Epidermal melanocyte (primary cell): Measurements from ENCODE around the gene TPSB2.
"Not testable (repeated sequence)": the region's sequence is repeated elsewhere in the genome, so short reads cannot be mapped to it uniquely, and the experiment has no call there.

Experiments used
- DNase-seq: peaks from one replicate; pipeline ENCODE4 v3.0.0; 2011; ENCODE audit warnings: low spot score; ENCODE audit not compliant: insufficient read length

The TPSB2 gene

DNA sequence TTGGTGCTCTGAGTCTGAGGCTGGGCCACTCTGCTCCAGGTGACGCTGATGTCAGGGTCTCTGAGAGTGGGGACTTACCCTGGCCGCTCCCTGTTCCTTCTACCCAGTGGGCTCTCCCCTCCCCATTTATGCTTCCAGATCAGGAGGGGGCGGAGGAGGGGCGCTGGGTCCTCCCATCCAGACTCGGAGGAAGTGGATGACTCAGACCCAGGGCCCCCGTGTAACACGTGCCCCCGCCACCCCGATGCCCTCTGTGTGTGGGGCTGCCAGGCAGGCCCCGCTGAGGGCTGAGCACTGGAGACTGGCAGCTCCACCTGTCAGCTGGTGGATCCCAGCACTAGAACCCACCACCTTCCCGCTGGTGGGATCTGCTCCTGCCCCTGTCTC, at the start of gene TPSB2:
Gene TPSB2, minus strand, starts transcription at position 101 of the 387 bp plus-strand sequence. CDS start 233 bp downstream, outside the sequence.
- not testable (repeated sequence) for DNase-seq

DNA sequence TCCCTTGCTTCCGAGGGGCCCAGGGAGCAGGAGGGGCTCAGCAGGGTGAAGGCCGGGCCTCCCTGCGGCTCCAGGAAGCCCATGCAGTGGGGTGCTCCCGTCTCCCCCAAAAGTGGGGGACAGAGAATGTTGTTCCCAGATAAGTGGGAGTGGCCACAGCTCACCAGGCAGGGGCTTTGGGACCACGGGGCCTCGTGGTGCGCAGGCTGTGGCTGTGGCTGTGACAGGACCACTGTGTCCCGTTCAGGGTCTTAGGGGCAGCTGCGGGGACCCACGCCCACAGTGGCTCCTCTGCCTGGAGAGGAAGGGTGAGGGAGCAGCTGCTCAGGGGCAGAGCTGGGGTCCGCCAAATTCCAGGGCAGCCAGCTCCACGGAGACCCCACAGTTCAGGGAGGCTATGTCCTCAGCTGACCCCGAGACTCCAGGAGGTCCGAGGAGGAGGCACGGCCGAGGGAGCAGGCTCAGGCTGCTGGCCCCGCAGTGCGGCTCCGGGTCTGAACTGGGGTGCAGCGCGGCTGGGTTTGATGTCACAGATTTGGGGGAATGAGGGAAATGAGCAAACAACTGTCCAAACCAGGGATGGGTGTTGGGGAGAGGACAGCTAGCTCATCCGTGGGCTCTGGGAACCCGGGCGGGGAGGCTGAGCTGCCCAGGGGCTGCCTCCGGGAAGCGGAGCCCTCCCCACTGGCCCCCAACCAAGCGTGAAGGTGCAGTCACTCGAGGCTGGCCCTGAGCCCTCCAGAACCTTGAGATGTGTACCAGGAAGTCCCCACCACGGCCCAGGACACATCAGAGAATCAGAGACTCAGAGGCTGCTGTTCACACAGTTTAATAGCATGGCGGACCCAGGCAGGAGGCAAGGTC, 49.3 kb upstream of the TPSB2 start:
- DNase-seq = no peak

GRCh38 chr16:1278477-1278876, 48.5 kb upstream of the TPSB2 start:
- DNase-seq = no peak

DNA sequence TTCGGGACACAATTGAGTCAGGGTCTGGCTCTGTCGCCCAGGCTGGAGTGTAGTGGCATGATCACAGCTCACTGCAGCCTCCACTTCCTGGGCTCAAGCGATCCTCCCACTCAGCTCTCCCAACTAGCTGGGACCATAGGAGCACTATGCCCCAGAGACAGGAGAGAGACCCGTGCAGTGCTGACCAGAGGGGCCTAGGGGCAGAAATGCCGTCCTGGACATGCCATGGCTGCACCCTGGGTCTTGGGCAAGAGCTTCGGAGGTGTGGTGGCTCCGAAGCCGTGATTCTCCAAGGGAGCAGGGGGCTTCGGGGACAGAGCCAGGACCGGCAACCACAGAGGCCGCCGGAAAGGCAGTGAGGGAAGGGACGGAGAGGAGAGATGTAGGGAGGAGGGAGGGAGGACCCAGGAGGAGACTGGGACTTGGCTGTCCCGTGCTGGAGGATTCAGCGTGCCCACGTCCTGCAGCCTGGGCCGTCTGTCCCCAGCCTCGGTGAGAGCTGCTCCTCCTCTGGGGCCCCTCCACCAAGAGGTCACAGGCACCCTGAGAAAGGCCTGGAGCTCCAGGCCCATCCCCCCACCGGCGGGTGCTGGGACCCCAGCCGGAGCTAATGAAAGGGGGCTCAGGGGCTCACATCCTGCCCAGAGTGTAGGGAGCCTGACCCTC, 47.8 kb upstream of the TPSB2 start:
- no peak for DNase-seq

- no peak for DNase-seq
Measured at GRCh38 chr16:1277151-1277598, 47.2 kb upstream of the TPSB2 start.

GRCh38 chr16:1276580-1276878, 46.5 kb upstream of the TPSB2 start:
- no peak for DNase-seq

DNA sequence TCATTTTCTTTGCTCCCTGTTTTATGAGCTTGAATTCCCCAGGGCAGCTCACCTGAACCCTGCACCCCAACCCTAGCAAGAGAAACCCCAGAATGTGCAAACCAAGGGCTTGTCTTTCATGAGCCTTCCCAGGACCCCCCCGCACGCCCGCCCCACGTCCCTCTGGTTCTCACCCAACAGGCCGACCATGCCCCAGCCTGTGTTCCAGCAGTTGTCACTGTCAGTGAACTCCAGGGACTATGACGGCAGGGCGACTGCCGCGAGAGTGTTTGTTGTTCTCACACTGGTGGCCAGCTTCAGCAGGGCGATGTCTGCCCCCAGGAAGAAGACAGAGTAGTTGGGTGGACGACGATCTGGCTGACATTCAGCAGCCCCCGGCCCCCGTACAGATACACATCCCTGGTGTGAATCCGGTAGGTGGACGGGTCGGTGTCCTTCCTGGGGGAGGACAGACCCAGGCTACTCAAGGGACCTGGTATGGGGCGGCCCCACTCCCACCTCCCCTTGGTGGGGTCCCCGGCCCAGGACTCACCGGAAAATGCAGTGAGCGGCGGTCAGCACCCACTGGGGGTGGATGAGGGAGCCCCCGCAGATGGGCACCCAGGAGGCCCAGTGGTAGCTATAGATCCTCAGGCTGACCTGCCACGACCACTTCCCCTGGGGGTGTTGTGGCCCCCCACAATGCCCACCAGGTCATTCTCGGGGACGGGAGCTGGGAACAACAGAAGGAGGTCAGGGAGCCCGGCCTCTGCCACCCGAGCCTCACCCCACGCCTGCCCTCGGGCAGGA, 46.0 kb upstream of the TPSB2 start:
- DNase-seq = no peak

DNA sequence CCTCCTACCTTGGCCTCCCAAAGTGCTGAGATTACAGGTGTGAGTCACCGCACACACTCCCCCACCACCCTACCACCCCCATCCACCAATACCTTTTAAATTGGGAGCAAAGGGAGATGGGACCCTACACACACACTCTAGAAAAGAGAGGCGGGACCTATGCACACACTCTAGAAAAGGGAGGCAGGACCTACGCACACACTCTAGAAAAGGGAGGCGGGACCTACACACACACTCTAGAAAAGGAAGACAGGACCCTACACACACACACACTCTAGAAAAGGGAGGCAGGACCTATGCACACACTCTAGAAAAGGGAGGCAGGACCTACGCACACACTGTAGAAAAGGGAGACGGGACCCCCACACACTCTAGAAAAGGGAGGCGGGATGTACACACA, 44.8 kb upstream of the TPSB2 start:
- no peak for DNase-seq

DNA sequence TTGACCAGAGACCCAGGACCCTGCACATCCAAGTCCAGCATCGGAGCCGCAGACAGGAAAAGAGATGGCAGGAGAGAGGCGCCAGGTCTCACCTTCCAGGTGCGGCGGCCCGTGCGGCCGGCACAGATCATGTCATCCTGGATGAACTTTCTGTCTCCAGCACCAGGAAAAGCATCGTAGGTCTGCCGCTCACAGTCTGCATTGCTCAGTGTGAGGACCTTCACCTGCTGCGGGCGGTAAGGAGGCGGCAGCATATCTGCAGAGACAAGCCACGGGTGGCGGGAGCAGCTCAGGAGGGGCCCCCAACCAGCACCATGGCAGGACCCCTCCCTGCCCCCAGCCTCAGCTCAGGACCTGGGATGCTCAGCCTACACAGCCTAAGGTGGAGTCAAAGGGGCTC, 43.8 kb upstream of the TPSB2 start:
- DNase-seq = no peak

DNA sequence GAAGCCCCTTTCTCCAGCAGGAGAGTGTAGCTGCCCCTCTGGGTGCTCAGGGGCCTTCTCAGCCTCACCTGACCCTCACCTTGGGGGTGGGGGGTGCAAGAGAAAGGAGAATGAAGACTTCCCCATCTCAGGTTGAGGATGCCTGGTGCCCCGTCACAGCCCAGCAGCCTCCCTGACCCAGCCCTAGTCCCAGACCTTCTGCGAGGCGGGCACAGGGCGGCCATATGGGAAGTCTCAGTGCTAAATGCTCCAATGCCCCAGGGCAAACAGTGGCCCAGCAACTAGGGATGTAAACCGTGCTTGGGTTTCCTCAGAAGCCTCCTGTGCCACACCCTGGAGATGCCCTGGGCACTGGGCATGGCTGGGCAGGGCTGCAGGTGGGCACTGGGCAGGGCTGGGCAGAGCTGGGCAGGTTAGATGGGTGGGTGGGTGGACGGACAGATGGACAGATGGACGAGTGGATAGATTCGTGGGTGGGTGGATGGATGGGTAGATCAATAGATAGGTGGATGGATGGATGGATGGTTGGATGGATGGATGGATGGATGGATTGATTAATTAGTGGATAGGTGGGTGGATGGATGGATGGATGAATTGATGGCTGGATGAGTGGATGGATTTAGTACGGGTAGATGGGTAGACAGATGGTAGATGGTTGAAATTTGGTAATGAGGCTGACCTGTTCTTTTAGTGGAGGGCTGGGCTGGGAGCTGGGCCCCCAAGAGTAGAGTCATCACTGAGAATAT, 42.6 kb upstream of the TPSB2 start:
- DNase-seq = no peak

DNA sequence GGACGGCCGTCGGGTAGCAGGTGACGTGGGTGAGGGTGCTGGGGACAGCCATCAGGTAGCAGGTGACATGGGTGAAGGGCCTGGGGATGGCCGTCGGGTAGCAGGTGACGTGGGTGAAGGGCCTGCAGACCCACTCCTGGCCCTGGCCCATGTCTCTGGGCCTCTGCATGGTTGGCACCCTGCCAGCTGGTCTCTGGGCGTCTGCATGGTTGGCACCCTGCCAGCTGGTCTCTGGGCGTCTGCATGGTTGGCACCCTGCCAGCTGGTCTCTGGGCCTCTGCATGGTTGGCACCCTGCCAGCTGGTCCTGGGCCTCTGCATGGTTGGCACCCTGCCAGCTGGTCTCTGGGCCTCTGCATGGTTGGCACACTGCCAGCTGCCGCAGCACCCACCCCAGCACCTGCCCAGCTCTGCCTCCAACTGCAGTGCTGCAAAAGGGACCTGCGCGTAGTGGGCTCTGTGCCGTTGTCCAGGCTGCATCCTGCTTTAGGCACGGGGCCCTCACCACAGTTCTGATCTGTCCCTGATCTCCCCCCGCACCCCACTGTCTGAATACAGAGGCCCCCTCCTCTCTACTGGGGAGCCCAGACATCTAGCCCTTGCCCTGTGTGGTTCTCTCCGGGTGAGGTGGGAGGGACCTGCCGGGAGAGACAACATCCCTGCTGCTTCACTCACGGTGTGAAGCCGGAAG, 41.9 kb upstream of the TPSB2 start:
- not testable (repeated sequence) for DNase-seq

DNA sequence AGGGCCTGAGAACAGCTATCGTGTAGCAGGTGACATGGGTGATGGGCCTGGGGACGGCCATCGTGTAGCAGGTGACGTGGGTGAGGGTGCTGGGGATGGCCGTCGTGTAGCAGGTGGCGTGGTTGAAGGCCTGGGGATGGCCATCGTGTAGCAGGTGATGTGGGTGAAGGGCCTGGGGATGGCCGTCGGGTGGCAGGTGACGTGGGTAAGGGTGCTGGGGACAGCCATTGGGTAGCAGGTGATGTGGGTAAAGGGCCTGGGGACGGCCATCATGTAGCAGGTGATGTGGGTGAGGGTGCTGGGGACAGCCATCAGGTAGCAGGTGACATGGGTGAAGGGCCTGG, 41.4 kb upstream of the TPSB2 start:
- DNase-seq = no peak

- DNase-seq = not testable (repeated sequence)
Measured at GRCh38 chr16:1269418-1269817, 39.4 kb upstream of the TPSB2 start.

DNA sequence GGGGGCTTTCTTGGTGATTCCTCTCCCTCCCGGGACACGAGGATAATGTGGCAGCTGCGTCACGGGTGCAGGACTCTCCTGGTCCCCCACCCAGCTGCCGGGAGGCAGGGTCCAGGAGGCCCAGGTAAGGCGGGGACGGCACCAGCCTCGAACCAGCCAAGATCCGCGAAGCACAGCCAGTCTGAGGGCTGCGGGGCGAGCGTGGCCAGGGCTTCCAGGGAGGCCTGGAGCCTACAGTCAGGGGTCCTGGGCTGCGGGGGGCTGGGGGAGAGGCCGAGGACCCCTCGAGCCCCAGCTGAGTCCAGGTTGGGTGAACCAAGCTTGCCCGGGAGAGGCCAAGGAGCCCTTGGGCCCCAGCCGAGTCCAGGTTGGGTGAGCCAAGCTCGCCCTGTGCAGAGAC, 35.8 kb upstream of the TPSB2 start:
- DNase-seq = no peak

DNA sequence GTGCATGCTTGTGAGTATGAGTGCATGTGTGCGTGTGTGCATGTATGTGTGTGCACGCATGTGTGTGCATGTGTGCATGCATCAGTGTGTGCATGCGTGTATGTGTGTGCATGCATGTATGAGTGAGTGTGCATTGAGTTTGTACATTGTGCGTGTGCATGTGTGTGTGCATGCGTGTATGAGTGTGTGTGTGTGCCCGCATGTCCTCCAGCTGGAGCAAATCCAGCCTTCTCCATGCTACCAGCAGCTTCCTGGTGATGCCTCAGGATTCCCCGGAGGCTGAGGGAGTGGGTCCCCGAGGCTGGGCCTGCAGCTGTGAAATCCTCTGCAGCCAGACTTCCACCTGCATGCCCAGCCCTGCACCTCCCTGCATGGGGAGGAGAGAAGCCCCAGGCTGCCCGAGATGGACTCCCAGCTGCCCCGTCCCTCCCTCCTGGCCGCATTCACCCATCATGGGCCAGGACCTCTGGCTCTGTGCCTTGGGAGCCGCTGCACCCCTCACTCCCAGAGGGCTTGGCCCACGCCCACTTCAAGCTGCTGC, 35.2 kb upstream of the TPSB2 start:
- DNase-seq = no peak

DNA sequence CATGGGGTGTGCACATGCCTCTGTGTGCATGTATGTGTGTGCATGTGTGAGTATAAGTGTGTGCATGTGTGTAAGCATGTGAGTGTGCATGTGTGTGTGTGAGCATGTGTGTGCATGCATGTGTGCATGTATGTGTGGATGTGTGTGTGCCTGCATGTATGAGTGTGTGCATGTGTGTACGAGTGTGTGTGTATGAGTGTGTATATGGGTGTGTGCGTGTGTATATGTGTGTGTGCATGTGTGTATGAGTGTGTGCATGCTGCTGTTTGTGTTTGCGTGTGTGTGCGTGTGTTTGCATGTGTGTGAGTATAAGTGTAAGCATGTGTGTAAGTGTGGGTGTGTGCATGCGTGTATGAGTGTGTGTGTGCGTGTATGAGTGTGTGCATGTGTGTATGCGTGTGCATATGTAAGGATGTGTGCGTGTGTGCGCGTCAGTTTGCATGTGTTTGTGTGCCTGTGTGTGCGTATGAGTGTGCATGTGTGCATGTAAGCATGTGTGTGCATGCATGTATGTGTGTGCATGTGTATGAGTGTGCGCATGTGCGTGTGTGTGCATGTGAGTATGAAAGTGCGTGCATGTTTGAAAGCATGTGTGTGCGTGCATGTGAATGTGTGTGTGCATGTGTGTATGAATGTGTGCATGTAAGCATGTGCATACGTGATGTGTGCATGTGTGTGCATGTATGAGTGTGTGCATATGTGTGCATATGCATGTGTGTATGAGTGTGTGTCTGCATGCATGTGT, 34.5 kb upstream of the TPSB2 start:
- DNase-seq = no peak

- DNase-seq = no peak
Measured at GRCh38 chr16:1263591-1264344, 33.8 kb upstream of the TPSB2 start.

GRCh38 chr16:1262846-1263221, 32.9 kb upstream of the TPSB2 start:
- no peak for DNase-seq

DNA sequence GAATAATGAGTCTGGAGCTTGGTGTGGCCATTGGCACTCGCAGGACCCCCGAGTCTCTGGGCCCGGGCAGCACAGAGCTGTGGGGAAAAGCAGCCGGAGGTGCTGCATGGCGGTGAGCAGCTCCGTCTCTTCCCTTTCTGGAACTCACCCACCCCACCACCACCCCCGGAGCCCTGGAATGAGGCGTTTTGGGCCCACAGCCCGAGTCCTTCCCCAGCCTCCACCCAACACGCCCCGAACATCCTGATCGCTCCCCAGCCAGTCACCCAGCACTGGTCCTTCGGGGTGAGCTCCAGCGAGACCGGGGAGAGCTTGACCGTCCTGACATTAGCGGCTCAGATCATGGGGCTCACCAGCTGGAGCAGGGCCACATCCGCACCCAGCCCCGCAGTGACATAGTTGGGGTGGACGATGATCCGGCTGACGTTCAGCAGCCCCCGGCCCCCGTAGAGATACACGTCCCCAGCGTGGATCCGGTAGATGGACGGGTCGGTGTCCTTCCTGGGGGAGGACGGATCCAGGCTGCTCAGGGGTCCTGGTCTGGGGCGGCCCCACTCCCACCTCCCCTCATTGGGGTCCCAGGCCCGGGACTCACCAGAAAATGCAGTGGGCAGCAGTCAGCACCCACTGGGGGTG, 32.3 kb upstream of the TPSB2 start:
- DNase-seq = no peak
